SK-N-SH treated with all-trans-retinoic acid at 6 μM for 48 hours (cell line): ENCODE measurements around the gene RPRM.

ENCODE experiments used
- CSDC2 ChIP-seq: fragments of 250-450 bp; sonication (Bioruptor Pico); IDR thresholded peaks from 2 replicates; pipeline ENCODE4 v1.5.0; 2020; ENCODE audit warnings: mild to moderate bottlenecking, moderate library complexity
- CSRNP3 ChIP-seq: fragments of 250-450 bp; sonication (Bioruptor Pico); IDR thresholded peaks from 2 replicates; pipeline ENCODE4 v1.5.1; 2021; ENCODE audit warnings: mild to moderate bottlenecking, moderate library complexity
- ZNF565 ChIP-seq: fragments of 450-650 bp; formaldehyde crosslinking; conservative IDR thresholded peaks from 2 replicates; pipeline ENCODE4 v1.5.0; 2020; ENCODE audit warnings: low read depth, mild to moderate bottlenecking, moderate library complexity
- ZNF70 ChIP-seq: fragments of 450-650 bp; formaldehyde crosslinking; IDR thresholded peaks from 2 replicates; pipeline ENCODE4 v1.5.0; 2020; ENCODE audit warnings: mild to moderate bottlenecking, moderate library complexity

GRCh38 chr2:153510996-153511395 lies 32.4 kb upstream of the RPRM start:
- no peak for TF ChIP-seq ZNF565 (CRISPR knock-in tag)
- TF ChIP-seq ZNF70 (CRISPR knock-in tag), result no peak
- no peak for TF ChIP-seq CSRNP3 (CRISPR knock-in tag)
- no peak for TF ChIP-seq CSDC2 (CRISPR knock-in tag)
